PC-3 (cell line): ENCODE results near the gene TMEFF2. TPM values are rescaled to one million over a fixed set of nuclear protein-coding genes. Genes with fewer than 3 reads are reported as not detected.

Experiments
- ATAC-seq: fragments of 200-7000 bp; cut with Tn5 transposase; 2 replicates; pipeline ENCODE4 v1.9.1; 2020; ENCODE audit warnings: mild to moderate bottlenecking, moderate library complexity
- BruUV-seq: library from RNA; stranded (reverse); fragments of 400-500 nt; replicated peaks from 2 replicates; lab custom pipeline; 2021; lab: Mats Ljungman, UMichigan
- CTCF ChIA-PET: fragments of 300-600 bp; sonication (Branson Sonifier 250); formaldehyde crosslinking; loops from one replicate; lab custom pipeline; 2022; ENCODE audit warnings: antibody characterized with exemption; lab: Charles Lee
- POLR2A ChIA-PET: fragments of 300-600 bp; sonication (Branson Sonifier 250); formaldehyde crosslinking; loops from one replicate; lab custom pipeline; 2022; ENCODE audit warnings: antibody characterized with exemption; ENCODE audit not compliant: unreplicated experiment; lab: Charles Lee
- DNase-seq: peaks from one replicate; pipeline ENCODE4 v3.0.0-alpha.2; 2015
- H2AFZ ChIP-seq: fragments of 300-600 bp; sonication (generic); 2 replicates; pipeline ENCODE4 v1.6.0; 2016; ENCODE audit warnings: antibody characterized with exemption, low read length
- H3F3A ChIP-seq: fragments of 300-600 bp; sonication (generic); one replicate; pipeline ENCODE4 v1.6.0; 2017; ENCODE audit warnings: antibody characterized with exemption, low read length, control low read depth, mild to moderate bottlenecking; ENCODE audit not compliant: unreplicated experiment
- H3K27ac ChIP-seq: fragments of 300-600 bp; sonication (generic); 2 replicates; pipeline ENCODE4 v1.5.1; 2016; ENCODE audit warnings: mild to moderate bottlenecking, low read length
- H3K27me3 ChIP-seq: fragments of 300-600 bp; sonication (generic); 2 replicates; pipeline ENCODE4 v1.6.1; 2016; ENCODE audit warnings: low read length, mixed read lengths
- H3K36me3 ChIP-seq: fragments of 300-600 bp; sonication (generic); 2 replicates; pipeline ENCODE4 v1.6.1; 2016; ENCODE audit warnings: low read depth, mixed run types, low read length, mixed read lengths
- H3K4me1 ChIP-seq: fragments of 300-600 bp; sonication (generic); 2 replicates; pipeline ENCODE4 v1.5.1; 2016; ENCODE audit warnings: low read length; ENCODE audit not compliant: insufficient read depth
- H3K4me2 ChIP-seq: fragments of 300-600 bp; sonication (generic); 2 replicates; pipeline ENCODE4 v1.6.0; 2016; ENCODE audit warnings: low read length
- H3K4me3 ChIP-seq: fragments of 300-600 bp; sonication (generic); 2 replicates; pipeline ENCODE4 v1.5.1; 2016; ENCODE audit warnings: mild to moderate bottlenecking, low read length, mixed read lengths
- H3K79me2 ChIP-seq: fragments of 300-600 bp; sonication (generic); 2 replicates; pipeline ENCODE4 v1.6.1; 2017; ENCODE audit warnings: low read length, mixed read lengths
- H3K9ac ChIP-seq: fragments of 300-600 bp; sonication (generic); 2 replicates; pipeline ENCODE4 v1.6.0; 2016; ENCODE audit warnings: mild to moderate bottlenecking, low read length
- H3K9me2 ChIP-seq: fragments of 300-600 bp; sonication (generic); replicated peaks from 2 replicates; pipeline ENCODE4 v1.6.1; 2016; ENCODE audit warnings: mixed run types, low read length, mixed read lengths
- H3K9me3 ChIP-seq: fragments of 300-600 bp; sonication (generic); 2 replicates; pipeline ENCODE4 v1.6.1; 2016; ENCODE audit warnings: low read length, mixed read lengths
- H4K20me1 ChIP-seq: fragments of 300-600 bp; sonication (generic); 2 replicates; pipeline ENCODE4 v1.6.1; 2016; ENCODE audit warnings: low read length, mixed read lengths
- CTCF ChIP-seq: fragments of 300-600 bp; sonication (generic); conservative IDR thresholded peaks from 2 replicates; pipeline ENCODE4 v1.5.1; 2017; ENCODE audit warnings: antibody characterized with exemption, low read depth, mild to moderate bottlenecking, low read length
- EZH2 ChIP-seq: fragments of 300-600 bp; sonication (generic); IDR thresholded peaks from one replicate; pipeline ENCODE4 v1.6.1; 2017; ENCODE audit warnings: antibody characterized with exemption, mild to moderate bottlenecking, low read length; ENCODE audit not compliant: unreplicated experiment
- EZH2phosphoT487 ChIP-seq: fragments of 300-600 bp; sonication (generic); IDR thresholded peaks from 2 replicates; pipeline ENCODE4 v1.6.1; 2018; ENCODE audit warnings: mild to moderate bottlenecking, antibody characterized with exemption, low read length, borderline replicate concordance
- intact Hi-C: fragments of 100-400 bp; cut with micrococcal nuclease; formaldehyde crosslinking; loops from 2 replicates; pipeline ENCODE4 v1.9.0; 2023
- total RNA-seq: library from RNA; depleted of rRNA; stranded (reverse); fragments of >200 nt; gene quantifications from 2 replicates; pipeline ENCODE4 v1.2.3, GENCODE V29; 2014

TMEFF2 gene
- total RNA-seq, 1 experiment from 2014 or later = not detected

GRCh38 chr2:191917967-191918651 lies 276.6 kb downstream of the TMEFF2 start:
- no peak for ATAC-seq
- no peak overlapping the region for H3K4me2 ChIP-seq

DNA sequence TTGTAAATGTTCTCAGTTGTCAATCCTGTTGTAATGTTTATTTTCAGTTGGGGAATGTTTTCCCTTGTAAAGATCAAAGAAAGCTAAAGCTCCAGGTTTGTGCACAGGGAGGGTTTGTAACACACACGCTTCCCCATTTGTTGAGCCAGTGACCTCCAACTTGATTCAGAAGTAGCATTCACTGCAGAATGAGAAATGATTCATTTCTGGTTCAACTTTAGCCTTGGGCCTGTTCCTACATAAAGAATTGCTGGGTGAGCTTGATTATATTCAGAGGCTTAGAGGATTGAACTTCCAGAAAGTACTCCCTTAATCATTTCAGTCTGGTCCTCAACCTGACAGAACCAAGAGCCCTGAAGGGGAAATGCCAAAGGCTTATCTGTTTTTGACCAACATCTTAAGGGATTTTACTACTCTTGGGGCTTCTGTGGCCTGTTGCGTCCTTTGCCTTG lies 277.3 kb downstream of the TMEFF2 start:
- intact Hi-C loops = no loop called here
- no peak overlapping the region for H3K4me3 ChIP-seq
- ChIA-PET CTCF (interaction anchor here (0.7 kb wide), 1 partner anchor 112 kb away, joined by 4 read pairs; no protein-coding TSS in a partner anchor), POLR2A (no interaction called here)
- H3K9me2 ChIP-seq = no peaks in the 10 kb centered on the region
- no peaks in the 10 kb centered on the region for H3K27me3 ChIP-seq
- H3K27ac ChIP-seq = no peak overlapping the region
- H3K4me1 ChIP-seq = no peaks in the 10 kb centered on the region
- H3K4me2 ChIP-seq = no peak overlapping the region
- TF ChIP-seq EZH2 (no peak), CTCF (no peak), EZH2phosphoT487 (no peak)
- no peaks in the 10 kb centered on the region for H3K9me3 ChIP-seq
- H3K36me3 ChIP-seq = no peaks in the 10 kb centered on the region
- H3K9ac ChIP-seq = no peak overlapping the region
- ATAC-seq = no peak
- BruUV-seq = no TSS peak
- no peaks in the 10 kb centered on the region for H3K79me2 ChIP-seq
- no peak for DNase-seq
- no peaks in the 10 kb centered on the region for H3F3A ChIP-seq
- H2AFZ ChIP-seq = no peak overlapping the region
- no peaks in the 10 kb centered on the region for H4K20me1 ChIP-seq

More at GRCh38 chr2:191917967-191918651, 276.6 kb downstream of the TMEFF2 start:
- Histone ChIP-seq H2AFZ (no peak overlapping the region), H3K9ac (no peak overlapping the region), H3K4me3 (no peak overlapping the region), H3K36me3 (no peaks in the 10 kb centered on the region), H3K4me1 (no peaks in the 10 kb centered on the region), H3K27ac (no peak overlapping the region), H3K27me3 (no peaks in the 10 kb centered on the region), H3K9me3 (no peaks in the 10 kb centered on the region), H3K79me2 (no peaks in the 10 kb centered on the region), H3F3A (no peaks in the 10 kb centered on the region), H4K20me1 (no peaks in the 10 kb centered on the region), H3K9me2 (no peaks in the 10 kb centered on the region)
- TF ChIP-seq EZH2phosphoT487 = no peak
- no peak for TF ChIP-seq EZH2
- no peak for TF ChIP-seq CTCF
- ChIA-PET CTCF (no interaction called here), POLR2A (no interaction called here)
- DNase-seq = no peak
- intact Hi-C loops = no loop called here
- BruUV-seq = no TSS peak

DNA sequence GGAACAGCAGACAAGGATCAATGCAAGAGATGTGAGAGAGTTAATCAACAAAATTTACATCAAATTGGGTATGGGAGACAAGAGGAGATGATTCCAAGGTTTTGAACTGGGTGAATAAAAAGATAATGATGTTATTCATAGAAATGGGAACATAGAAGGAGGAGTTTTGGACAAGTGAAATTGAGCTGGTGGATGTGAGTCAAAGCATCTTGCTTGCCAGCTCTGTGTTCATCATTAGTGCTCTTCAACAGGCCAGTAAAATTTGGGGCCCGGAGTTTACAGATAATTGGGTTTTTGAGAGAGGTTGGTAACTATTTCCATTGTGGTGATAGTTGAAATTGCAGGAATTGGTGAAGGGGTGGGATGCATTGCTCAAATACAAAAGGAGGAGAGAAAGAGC lies 277.9 kb downstream of the TMEFF2 start:
- Histone ChIP-seq H3K27ac (no peak overlapping the region), H3K9me3 (no peaks in the 10 kb centered on the region), H3K4me1 (no peaks in the 10 kb centered on the region), H3K9ac (no peak overlapping the region), H2AFZ (no peak overlapping the region), H3K36me3 (no peaks in the 10 kb centered on the region), H3K4me3 (no peak overlapping the region), H3K9me2 (no peaks in the 10 kb centered on the region), H3K79me2 (no peaks in the 10 kb centered on the region), H3K4me2 (no peak overlapping the region), H3F3A (no peaks in the 10 kb centered on the region), H4K20me1 (no peaks in the 10 kb centered on the region), H3K27me3 (no peaks in the 10 kb centered on the region)
- CTCF ChIA-PET = interaction anchor here (0.7 kb wide), 1 partner anchor 113 kb away, joined by 4 read pairs; no protein-coding TSS in a partner anchor
- no TSS peak for BruUV-seq
- POLR2A ChIA-PET = no interaction called here
- TF ChIP-seq EZH2 (no peak), CTCF (no peak)
- intact Hi-C loops = no loop called here
- DNase-seq = no peak
- no peak for ATAC-seq
